Activated T-cell treated with anti-CD3 and anti-CD28 coated beads for 48 hours (primary cell): ENCODE data around the gene OMP.
"Not testable (repeated sequence)": the region's sequence is repeated elsewhere in the genome, so short reads cannot be mapped to it uniquely, and the experiment has no call there.

ENCODE experiments used
- DNase-seq: peaks from one replicate; pipeline ENCODE4 v3.0.0-alpha.2; 2020; ENCODE audit warnings: low read depth

Gene OMP

DNA sequence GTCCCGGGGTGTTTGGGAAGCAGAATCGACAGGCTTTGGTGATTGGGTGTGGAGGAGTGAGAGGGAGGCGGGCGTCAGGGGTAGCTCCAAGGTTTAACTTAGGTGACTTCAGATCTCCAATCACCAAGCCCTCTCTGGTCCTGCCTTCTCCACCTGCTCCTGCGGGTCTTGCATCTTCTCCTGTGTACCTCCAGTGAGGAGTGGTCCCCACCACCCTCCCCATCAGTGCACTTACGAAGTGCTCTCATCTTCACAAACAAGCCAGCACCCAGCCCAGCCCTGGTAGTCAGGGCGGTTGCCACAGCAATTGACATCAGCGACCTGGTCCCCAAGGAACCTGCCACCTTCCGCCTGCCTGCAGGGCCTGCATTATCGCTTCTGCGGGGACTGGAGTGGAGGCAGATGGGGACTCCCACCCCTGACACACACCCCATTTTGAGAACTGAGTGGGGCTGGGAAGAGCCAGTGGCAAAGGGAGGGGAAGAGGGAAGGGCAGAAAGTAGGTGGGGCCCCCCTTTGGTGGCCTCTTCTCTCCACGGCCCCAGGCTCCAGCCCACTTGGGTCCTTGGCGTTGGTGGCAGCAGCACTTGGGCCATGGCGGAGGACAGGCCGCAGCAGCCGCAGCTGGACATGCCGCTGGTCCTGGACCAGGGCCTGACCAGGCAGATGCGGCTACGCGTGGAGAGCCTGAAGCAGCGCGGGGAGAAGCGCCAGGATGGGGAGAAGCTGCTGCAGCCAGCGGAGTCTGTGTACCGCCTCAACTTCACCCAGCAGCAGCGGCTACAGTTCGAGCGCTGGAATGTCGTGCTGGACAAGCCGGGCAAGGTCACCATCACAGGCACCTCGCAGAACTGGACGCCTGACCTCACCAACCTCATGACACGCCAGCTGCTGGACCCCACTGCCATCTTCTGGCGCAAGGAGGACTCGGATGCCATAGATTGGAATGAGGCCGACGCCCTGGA is at the start of gene OMP:
TSS of gene OMP (plus strand) at position 595 of the 965 bp plus-strand sequence. CDS start at position 595, 0 bp downstream.
- no peak for DNase-seq

- DNase-seq: no peak
Observed at GRCh38 chr11:77053217-77054015, 49.2 kb upstream of the OMP start.

DNA sequence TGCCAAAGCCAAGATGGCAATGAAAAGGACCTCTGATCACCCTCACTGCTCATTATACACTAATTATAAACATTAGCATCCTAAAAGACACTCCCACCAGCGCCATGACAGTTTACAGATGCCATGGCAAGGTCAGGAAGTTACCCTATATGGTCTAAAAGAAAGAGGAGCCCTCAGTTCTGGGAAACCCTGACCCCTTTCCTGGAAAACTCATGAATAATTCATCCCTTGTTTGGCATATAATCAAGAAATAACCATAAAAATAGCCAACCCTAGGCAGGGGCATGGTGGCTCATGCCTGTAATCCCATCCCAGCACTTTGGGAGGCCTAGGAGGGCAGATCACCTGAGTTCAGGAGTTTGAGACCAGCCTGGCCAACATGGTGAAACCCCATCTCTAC is 48.6 kb upstream of the OMP start:
- no peak for DNase-seq

DNA sequence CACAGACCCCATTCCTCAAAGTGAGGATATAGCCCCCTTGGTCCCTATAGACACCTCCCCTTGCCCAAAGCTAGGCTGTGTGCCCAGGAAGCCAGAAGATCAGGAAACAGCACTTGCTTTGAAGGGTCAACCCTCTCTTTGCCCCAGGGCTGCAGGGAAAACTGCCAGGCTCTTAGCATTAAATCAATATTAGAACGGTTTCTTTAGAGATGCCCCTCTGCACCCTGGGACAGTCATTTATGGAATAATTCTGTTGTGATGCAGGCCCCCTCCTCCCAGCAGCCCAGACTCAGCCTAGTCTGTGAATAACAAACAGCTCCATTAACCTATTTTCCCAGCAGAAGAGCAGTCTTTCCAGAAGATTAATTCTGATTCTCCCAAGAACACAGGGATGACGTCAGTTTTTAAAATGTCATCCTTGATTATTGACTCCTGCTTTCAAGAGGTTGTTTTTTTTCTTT is 47.5 kb upstream of the OMP start:
- DNase-seq: no peak

DNA sequence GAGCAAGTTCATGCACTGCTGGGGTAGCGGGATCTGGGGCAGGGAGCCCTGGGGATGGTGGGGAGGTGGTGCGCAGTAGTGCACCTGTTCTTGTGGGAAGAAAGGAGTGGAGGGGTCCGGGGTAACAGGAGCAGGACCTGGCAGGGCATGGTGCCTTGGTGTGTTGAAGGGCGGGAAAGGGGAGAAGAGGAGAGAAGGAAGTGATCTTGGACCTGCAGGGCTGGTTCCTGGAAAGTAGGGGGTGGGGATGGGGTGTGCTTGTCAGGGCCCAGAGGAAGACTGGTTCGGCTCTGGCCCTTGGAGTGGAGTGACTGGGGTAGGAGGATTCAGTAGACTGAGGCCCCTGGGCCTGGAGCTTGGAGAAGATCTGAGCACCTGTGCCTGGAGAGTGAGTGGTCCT is 46.7 kb upstream of the OMP start:
- no peak for DNase-seq

GRCh38 chr11:77056814-77057402 is 45.7 kb upstream of the OMP start:
- no peak for DNase-seq

DNA sequence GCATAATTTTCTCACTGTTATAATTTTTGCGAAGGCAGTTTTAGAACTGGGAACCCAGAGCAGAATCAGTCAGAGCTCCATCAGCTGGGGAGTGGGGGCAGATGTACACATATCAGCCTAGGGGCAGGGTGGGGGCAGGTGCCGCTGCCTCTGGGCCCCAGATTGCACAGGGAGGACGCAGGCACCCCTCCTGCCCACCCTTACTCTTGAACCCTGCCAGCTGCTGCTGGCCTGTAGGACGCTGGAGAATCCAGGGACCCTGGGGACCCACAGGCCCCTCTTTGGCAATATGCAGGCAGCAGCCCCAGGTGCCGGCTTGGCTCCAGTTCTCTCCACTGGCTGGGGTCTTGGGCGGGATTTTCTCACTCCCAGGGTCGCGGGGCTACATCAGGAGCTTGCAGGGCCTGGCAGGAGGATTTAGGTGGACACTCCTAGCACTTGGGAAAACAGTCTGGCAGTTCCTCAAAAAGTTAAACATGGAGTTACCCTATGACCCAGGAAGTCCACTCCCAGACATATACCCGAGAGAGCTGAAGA is 44.6 kb upstream of the OMP start:
- DNase-seq: no peak

GRCh38 chr11:77058900-77059299 is 43.7 kb upstream of the OMP start:
- DNase-seq: no peak

- no peak for DNase-seq
Observed at GRCh38 chr11:77059806-77060205, 42.8 kb upstream of the OMP start.

GRCh38 chr11:77060234-77060633 is 42.4 kb upstream of the OMP start:
- DNase-seq: no peak

- DNase-seq: not testable (repeated sequence)
Observed at GRCh38 chr11:77061258-77061657, 41.4 kb upstream of the OMP start.

DNA sequence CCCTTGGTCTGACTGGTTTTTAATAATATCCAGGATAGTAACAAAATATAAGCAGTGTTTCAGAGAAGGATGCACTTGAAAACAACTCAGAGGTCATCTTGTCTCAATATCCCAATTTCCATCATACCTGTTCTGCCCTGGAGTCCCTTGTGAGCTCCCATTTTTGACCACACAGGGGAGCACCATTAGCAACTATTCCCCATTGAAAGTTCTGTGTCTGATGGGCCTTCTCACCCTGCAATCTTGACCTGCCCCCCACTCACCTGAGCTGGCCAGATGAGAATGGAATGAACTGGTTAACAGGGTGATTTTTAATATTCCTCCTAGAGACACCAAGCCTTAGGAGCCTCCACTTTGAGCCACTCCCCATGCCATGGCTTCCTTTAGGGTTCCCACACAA is 39.7 kb upstream of the OMP start:
- DNase-seq: no peak

DNA sequence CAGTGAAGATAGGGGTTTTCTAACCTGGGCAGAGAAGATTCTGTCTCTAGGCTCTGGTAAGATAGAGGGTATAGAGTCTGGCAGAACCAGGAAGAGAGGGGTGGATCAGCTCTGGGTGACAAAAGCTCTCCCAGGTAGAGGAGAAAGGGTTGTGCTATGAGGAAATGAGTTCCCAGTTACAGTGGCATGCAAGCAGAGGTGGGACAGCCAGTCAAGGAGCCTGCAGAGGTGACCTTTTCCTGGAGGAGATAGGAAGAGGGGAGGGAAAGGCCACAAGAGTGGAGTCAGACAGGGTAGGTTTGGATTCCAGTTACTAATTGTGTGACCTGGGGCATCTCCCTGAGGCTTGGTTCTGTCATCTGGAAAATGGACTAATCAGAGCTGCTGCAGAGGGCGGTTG is 39.2 kb upstream of the OMP start:
- DNase-seq: no peak

GRCh38 chr11:77063861-77064260 is 38.8 kb upstream of the OMP start:
- no peak for DNase-seq

- DNase-seq: no peak
Observed at GRCh38 chr11:77064648-77065217, 37.9 kb upstream of the OMP start.

DNA sequence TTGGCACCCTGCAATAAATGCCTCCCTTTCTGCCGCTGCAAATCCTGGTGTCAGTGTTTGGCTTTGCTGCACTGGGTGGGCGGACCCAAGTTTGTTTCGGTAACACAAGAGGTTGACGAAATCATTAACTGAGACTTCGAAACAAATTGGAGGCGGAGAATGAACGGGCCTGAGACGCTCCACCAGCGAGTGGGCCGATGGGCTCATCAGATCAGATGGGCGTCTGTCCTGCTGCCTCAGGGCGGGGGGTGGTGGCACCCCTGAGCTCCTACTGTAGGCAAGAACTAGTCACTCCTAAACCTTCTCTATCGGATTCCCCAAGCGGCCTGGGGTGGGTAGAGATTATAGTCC is 36.8 kb upstream of the OMP start:
- no peak for DNase-seq

- DNase-seq: peak; percentile 90
Observed at GRCh38 chr11:77066229-77067042, 36.2 kb upstream of the OMP start, which contains the start of gene CAPN5. Gene CAPN5, plus strand, starts transcription at chr11:77066971. Its CDS starts 17,916 bp downstream, at chr11:77084887.

DNA sequence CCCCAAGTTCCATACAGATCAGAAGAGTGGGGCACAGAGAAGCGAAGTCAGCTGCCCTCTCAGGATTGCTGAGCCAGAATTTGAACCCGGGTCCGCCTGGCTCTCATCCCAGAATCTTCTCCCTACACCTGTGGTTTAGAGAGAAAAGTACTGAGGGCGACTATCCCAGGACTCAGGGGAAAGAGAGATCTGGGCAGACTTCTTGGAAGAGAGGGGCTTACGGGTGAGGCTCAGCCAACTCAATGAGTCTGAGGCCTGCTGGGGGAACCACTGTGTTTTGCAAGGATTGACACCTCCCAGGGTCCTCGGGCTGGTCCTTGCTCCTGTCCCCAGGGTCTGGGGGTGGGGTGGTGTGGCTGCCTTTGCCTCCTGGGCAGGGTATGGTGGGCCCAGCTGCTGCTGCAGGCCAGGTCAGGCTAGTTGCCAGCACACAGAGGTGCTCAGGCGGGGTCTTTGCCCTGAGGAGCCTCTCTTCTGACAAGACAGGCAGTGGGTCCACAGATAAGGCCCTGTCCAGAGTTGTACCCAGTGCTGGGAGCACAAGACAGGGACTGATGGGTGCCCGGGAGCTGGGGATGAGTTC is 34.7 kb upstream of the OMP start:
- DNase-seq: no peak

DNA sequence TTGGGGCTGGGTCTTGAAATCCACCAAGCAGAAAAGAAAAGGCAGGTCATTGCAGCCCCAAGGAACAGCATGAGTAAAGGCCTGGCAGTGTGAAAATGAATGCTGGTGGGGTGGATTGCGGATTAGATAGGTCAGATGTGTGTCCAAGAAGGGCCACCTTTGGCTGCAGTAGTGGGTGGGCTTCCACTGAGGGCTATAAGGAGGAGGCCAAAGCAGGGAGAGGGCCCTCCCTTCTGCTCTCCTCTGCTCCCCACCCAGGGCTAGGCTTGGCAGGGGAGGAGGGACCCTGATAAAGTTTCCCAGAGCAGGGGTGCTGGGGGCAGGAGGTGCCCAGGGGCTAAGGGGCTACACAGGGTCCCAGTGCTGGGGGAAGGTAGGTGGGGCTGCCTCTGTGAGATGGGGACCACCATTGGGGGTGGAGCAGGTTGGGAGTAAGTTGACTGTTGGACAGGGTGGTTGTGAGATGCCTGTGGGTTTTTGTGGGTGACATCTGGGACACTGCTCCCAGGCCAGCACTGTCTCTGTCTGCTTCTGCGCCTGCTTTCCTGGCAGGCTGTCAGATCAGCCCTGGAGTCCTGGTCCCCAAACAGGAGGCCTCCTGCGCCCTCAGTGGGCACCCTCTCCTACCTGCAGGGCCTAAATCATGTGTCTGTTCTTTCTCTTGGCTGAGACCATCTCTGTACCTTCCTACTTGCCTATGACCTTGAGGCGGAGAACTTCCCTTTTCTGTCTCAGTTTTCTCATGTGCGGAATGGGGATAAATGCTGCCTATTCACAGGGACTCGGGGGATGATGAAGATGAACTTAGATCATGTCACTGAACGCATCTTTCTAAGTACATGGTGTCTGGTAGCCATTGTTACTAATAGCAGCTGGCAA is 33.9 kb upstream of the OMP start:
- no peak for DNase-seq
